Mesenteric fat pad (tissue), 1 donor: ENCODE results near the gene INTS4. TPM values are rescaled to one million over a fixed set of nuclear protein-coding genes. Genes with fewer than 3 reads are reported as not detected.
"Not testable (repeated sequence)": the region's sequence is repeated elsewhere in the genome, so short reads cannot be mapped to it uniquely, and the experiment has no call there.

Experiments used
- DNase-seq: peaks from one replicate; pipeline ENCODE4 v3.0.0-alpha.2; 2020; ENCODE audit warnings: low spot score
- total RNA-seq: library from RNA; stranded (reverse); fragmentation: NEBNext Ultra II Directional; extraction: Animal tissue kit (Norgen Biotek cat#: 25700); gene quantifications from one replicate; pipeline ENCODE4 v1.2.1, GENCODE V29; 2021
- donor health status: DM: yes; HTN: yes; CAD: no.

INTS4 gene
- total RNA-seq, 1 donor from 2014 or later: 32.3 TPM

DNA sequence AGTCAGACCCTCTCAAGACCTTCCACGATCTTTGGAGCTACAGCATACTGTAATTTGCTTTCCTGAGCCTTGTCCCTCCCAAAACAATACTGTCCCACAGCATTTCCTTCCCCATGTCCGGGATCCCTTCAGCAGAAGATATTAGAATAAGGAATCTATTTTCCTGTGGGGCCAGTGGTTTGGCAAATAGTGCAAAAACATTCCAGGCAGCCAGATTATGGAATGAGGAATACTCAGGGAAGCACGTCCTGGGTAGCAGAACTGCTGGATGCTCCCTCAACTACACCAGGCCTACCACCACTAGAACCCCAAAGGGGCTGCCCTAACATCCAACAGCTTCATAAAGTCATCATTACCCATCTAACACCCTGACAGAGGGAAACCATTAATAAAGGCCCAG, 112.1 kb downstream of the INTS4 start:
- no peak for DNase-seq

GRCh38 chr11:77879218-77879617, 115.2 kb downstream of the INTS4 start:
- no peak for DNase-seq

DNA sequence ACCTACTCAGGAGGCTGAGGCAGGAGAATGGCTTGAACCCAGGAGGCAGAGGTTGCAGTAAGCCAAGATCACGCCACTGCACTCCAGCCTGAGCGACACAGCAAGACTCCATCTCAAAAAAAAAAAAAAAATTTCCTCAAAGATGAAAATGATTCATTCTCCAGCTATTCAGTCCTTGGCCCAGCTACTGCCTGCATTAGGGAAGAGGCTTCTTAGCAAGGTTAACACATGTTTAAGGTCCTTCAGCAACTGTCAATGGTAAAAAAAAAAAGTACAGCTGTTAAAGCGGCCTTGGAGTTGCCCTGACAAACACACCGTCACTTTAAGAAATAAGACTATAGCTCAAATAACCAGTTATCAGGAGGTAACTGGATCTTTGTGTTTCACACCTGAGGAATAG, 116.2 kb downstream of the INTS4 start:
- DNase-seq: not testable (repeated sequence)

DNA sequence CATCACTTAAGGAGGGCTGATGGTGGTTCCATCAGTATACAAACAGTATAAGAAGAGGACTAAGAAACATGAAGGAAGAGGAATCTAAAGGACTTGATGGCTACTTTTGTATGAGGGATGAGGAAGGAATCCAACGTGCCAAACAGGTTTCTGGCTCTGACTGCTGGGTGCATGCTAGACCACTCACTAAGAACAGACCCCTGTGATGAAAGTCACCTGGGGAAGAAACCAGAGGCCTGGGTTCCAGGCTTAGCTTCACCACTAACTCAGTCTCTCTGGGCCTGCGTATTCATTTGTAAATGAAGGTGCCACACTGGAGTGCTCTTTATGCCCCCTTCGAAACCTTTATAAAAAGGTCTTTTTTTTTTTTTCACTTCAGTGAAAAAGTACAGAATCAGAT, 118.4 kb downstream of the INTS4 start:
- DNase-seq: no peak

DNA sequence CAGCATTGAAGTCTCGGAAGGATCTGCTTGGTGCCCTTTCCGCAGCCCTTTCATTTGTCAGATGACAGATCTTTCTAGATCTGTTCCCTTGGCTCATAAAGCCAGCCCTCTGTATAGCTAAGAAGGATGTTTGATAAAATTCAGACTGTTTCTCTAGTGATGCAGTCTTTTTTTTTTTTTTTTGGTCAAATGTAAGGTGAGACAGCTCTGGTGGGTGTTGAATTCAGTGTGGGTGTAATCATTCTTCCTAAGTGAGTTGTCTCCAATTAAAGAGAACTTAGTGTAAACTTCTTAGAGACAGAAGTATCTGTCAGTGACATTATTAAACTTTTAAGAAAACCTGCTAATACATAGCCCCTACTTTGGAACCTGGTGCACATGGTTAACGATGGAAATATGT, 120.3 kb downstream of the INTS4 start:
- no peak for DNase-seq

DNA sequence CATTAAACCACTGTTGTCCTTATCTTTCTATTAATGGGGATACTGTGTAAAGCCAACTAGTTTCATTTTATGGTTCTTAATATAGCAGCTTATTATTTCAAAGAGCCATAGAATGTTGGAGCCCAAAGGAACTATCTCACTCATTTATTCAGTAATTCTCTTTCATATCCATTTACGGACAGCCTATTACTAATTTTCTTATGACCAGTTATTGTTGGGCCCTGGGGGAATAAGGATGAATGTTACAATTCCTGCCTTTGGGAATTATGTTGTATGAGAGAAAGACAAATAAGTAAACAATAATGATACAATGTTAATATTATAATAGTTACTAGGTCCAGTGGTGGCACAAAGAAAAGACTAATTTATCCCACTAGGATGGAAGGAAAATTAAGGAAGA, 121.1 kb downstream of the INTS4 start:
- no peak for DNase-seq

GRCh38 chr11:77871855-77872254, 122.6 kb downstream of the INTS4 start:
- no peak for DNase-seq

DNA sequence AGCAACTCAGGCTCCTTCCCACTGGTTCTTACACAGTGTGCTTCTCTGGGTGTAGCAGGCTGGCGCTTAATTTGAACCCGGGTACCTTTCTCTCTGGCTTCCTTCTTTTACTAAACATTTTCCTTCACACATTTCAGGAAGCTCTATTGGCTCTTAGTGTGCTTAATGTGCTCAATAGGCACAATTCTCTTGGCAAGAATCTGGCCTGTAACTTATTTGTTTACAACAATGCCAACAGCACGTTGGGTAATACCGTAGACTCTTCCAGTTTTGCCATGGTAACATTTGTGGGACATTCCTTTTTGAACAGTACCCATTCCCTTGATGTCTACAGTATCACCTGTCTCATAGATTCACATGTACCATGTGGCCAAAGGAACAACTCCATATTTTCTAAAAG, 125.7 kb downstream of the INTS4 start:
- DNase-seq: no peak

- DNase-seq: no peak
Measured at GRCh38 chr11:77866336-77866735, 128.1 kb downstream of the INTS4 start.

- no peak for DNase-seq
Measured at GRCh38 chr11:77865805-77866204, 128.7 kb downstream of the INTS4 start.

DNA sequence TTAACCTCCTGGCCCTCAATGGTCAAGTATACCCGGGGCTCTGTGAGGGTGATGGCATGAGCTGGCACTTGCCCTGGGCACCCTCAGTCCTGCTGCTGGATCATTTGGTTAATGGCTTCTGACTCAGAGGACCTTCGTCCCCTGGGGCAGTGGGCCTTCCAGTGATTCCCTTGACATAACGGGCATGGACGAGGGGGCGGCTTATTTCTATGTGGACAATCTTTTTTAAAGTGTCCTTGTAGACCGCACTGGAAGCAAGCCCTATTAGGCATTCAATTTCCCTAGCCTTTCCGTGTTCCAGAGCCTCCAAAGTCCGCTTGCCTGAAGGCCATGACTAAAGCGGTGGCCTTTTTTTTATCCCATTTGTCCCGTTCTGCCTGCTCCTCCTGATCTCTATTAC, 133.0 kb downstream of the INTS4 start:
- DNase-seq: not testable (repeated sequence)

- DNase-seq: not testable (repeated sequence)
Measured at GRCh38 chr11:77857906-77858457, 136.5 kb downstream of the INTS4 start.

DNA sequence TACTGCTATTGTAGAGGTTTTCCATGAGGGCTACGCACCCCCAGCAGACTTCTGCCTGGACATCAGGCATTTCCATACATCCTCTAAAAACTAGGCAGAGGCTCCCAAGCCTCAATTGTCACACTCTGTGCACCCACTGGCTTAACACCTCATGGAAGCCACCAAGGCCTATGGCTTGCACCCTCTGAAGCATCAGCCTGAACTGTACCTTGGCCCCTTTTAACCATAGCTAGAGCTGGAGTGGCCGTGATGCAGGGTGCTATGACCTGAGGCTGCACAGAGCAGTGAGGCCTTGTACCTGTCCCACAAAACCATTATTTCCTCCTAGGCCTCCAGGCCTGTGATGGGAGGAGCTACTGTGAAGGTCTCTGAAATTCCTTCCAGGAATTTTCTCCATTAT, 139.6 kb downstream of the INTS4 start:
- DNase-seq: no peak

- DNase-seq: no peak
Measured at GRCh38 chr11:77851503-77851902, 143.0 kb downstream of the INTS4 start.

DNA sequence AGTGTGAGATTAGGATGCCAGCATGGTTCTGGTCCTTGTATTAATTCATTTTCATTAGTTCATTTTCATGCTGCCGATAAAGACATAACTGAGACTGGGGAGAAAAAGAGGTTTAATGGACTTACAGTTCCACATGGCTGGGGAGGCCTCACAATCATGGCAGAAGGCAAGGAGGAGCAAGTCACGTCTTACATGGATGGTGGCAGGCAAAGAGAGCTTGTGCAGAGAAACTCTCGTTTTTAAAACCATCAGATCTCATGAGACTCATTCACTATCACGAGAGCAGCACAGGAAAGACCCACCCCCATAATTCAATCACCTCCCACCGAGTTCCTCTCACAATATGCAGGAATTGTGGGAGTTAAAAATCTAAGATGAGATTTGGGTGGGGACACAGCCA, 150.8 kb downstream of the INTS4 start:
- not testable (repeated sequence) for DNase-seq

DNA sequence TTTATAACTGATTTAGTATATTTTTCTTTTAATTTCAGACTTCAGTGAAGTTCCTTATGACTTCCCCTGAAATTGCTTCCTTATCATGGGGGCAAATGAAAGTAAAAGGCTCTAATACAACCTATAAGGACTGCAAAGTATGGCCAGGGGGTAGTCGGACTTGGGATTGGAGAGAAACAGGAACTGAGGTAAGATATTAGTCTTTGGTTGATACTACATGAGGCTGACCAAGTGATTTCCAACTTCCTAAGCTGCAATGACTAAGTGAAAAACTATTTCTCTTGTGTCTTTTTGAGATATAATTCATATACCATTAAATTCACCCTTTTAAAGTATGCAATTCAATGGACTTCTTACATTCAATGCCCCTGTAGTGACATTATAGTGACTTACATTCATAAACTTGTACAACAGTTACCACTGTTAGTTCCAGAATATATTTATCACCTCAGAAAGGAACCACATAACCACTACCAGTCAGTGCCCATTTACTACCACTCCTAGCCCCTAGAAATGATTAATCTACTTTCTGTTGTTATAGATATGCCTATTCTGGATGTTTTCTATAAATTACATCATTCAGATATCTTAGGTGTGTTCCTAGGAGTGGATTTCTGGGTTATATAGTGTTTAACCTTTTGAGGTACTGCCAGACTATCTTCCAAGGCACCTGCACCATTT, 151.9 kb downstream of the INTS4 start:
- no peak for DNase-seq

DNA sequence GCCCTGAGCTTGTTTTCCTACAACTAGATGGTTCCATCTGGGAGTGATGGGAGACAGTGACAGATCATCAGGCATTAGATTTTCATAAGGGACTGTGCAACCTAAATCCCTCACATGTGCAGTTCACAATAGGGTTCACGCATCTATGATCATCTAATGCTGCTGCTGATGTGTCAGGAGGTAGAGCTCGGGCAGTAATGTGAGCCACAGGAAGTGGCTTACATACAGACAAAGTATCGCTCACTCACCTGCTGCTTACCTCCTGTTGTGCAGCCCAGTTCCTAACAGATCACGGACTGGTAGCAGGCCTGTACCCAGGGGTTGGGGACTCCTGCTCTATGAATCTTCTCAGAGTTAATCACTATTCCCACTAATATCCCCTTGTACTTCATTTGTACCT, 161.2 kb downstream of the INTS4 start:
- no peak for DNase-seq

DNA sequence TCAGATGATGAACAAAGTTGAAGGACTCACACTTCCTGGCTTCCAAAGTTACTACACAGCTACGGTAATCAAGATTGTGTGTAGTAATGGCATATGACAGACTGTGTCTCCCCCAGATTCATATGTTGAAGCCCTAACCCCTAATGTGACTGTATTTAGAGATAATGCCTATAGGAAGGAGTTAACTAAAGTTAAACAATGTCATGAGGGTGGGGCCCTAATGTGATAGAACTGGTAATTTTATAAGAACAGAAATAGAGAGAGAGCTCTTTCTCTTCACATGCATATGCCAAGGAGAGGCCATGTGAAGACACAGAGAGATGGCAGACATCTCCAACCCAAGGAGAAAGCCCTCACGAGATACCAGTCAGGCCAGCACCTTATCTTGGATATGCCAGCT, 165.5 kb downstream of the INTS4 start:
- DNase-seq: no peak

Other genes with a start within 250 kb of the INTS4 start
- 53.5 TPM for gene RSF1, start 173.9 kb downstream of the INTS4 start, total RNA-seq
- gene AAMDC, start 173.5 kb downstream of the INTS4 start, total RNA-seq: 49.1 TPM
- gene KCTD14, start 28.6 kb upstream of the INTS4 start, total RNA-seq: 1.4 TPM
- gene THRSP, start 69.2 kb upstream of the INTS4 start, total RNA-seq: 9.2 TPM
- gene NDUFC2, start 85.2 kb upstream of the INTS4 start, total RNA-seq: 276 TPM
- 46.2 TPM for gene ALG8, start 145.0 kb upstream of the INTS4 start, total RNA-seq
- 12.4 TPM for gene KCTD21, start 194.0 kb upstream of the INTS4 start, total RNA-seq
- 12.2 TPM for gene USP35, start 194.3 kb upstream of the INTS4 start, total RNA-seq